GM18508 (cell line): ENCODE data around the gene RBM43.
"Not testable (repeated sequence)": the region's sequence is repeated elsewhere in the genome, so short reads cannot be mapped to it uniquely, and the experiment has no call there.

Experiments used
- ATAC-seq: cut with Tn5 transposase; IDR thresholded peaks from one replicate; pipeline ENCODE4 v1.9.1; 2021; ENCODE audit warnings: moderate number of reproducible peaks; ENCODE audit not compliant: insufficient read depth, unreplicated experiment

RBM43 gene

GRCh38 chr2:151261231-151261976 lies at the start of gene RBM43:
RBM43 (minus strand) TSS chr2:151261863; CDS start chr2:151261727, 136 bp downstream.
- peak; percentile 79 for ATAC-seq

DNA sequence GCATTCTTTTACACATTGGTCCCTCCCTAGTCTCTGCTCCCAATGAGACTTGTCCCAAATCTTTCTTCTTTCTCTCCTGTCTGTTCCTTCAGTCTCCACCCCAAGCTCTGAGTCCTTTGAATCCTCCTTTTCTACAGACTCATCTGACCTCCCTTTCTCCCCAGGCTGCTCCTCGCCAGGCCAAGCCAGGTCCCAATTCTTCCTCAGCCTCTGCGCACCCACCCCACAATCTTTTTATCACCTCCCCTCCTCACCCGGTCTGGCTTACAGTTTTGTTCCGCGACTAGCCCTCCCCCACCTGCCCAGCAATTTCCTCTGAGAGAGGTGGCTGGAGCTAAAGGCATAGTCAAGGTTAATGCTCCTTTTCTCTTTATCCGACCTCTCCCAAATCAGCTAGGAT lies 48.6 kb upstream of the RBM43 start:
- ATAC-seq, result not testable (repeated sequence)

GRCh38 chr2:151306621-151307020 lies 45.0 kb upstream of the RBM43 start:
- no peak for ATAC-seq

DNA sequence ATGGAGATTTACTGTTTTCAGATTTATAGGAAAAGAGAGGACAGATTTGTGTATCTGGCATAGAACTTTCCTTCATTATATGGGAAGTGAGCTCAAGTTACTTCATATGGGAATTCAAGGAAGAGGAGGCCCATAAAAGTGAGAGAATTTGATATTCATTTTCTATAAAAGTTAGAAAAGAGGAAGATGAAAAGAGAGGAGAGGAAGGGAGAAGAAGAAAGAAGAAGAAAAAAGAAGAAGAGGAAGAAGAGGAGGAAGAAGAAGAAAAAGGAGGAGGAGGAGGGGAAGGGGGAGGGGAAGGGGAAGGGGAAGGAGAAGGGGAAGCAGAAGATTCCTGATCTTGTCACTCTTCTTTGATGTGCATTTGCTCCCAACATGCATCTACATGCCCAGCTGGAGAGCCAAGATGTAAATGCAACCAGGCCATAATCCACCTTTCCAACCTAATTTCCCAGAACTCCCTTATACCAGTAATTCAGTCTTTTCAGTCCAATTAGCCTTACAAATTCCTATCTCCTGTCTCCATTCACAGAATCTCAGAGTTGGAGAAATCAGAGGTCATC lies 43.5 kb upstream of the RBM43 start:
- no peak for ATAC-seq

DNA sequence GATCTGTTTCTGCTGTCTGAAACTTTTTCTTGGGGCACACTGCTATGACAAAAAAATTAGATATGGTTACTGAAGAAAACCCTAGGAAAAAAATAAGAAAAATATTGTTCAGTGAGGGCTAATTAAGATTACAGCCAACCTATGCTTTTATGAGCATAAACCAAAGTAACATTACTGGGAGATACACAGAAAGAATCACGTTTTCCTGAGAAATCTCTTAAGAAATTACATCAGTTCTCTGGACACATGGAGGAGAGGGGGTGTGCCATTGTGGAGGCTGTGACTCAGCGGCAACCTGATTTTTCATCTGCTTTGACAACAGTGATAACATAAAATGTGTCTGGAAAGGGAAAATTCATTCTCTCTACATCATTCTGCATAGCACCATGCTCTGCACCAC lies 41.2 kb upstream of the RBM43 start:
- no peak for ATAC-seq

- no peak for ATAC-seq
Measured at GRCh38 chr2:151302404-151302803, 40.7 kb upstream of the RBM43 start.

DNA sequence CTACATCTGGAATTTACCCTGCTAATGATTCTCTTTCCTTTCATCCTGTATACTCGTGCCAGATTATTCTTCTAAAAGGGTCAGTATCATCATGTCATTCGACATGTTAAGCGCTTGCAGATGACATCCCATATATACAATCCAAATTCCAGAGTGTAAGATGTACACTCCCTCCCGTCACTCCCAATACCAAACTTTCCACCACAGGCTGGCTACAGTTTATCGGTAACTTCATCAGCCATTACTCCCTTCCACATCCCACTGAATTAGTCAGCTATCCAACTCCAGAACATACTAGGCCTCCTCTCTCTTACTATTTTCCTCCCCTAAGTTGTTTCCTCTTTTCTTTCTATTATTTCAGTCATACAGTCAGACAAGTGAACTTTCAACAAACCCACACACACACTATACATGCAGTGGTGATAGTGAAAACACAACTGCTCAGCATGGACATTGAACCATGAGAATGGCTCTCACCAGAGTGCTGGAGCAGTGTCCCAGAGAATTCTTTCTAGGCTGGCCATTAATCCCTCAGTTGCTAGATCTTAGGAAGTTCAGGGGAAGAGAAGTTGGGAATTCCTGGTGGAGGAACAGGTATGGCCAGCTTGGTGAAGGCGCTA lies 38.4 kb upstream of the RBM43 start:
- ATAC-seq, result no peak

DNA sequence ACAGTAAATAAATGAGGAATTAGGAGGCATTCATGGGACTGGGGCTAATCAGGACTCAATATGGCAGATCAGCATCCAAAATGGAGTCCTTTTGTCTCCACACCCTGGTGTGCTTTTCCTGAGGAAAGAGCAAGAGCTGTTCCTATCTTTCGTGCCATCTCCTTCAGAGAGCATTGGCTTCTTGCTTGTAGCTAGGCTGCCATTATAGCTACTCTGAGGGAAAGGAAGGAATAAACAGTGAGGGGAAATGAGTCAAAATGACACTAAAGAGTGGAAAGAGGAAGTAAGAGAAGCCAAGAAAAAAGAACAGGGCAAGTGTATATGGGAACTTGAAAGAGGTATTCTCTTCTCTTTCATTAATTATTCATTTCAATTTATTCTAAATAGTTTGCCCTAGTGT lies 36.2 kb upstream of the RBM43 start:
- peak; percentile 98 for ATAC-seq

- not testable (repeated sequence) for ATAC-seq
Measured at GRCh38 chr2:151295926-151296325, 34.3 kb upstream of the RBM43 start.

- ATAC-seq, result no peak
Measured at GRCh38 chr2:151292546-151292945, 30.9 kb upstream of the RBM43 start.

- no peak for ATAC-seq
Measured at GRCh38 chr2:151292141-151292540, 30.5 kb upstream of the RBM43 start.

DNA sequence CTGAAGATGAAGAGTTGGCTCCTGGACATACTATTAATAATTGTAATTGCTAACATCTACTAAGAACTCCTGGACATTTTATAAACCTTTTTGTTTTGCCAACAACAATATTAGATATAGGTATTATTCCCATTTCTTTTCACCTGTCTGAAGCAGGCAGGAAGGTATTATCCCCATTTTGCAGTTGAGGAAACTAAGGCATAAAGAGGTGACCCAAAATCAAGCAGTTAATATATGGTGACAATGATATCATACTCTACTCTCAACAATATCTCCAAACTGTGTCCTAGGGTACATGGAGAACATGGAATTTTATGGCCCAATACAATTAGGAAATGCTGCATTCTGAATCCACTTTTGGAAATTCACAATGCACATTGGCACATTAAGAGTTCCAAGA lies 29.6 kb upstream of the RBM43 start:
- ATAC-seq, result no peak

DNA sequence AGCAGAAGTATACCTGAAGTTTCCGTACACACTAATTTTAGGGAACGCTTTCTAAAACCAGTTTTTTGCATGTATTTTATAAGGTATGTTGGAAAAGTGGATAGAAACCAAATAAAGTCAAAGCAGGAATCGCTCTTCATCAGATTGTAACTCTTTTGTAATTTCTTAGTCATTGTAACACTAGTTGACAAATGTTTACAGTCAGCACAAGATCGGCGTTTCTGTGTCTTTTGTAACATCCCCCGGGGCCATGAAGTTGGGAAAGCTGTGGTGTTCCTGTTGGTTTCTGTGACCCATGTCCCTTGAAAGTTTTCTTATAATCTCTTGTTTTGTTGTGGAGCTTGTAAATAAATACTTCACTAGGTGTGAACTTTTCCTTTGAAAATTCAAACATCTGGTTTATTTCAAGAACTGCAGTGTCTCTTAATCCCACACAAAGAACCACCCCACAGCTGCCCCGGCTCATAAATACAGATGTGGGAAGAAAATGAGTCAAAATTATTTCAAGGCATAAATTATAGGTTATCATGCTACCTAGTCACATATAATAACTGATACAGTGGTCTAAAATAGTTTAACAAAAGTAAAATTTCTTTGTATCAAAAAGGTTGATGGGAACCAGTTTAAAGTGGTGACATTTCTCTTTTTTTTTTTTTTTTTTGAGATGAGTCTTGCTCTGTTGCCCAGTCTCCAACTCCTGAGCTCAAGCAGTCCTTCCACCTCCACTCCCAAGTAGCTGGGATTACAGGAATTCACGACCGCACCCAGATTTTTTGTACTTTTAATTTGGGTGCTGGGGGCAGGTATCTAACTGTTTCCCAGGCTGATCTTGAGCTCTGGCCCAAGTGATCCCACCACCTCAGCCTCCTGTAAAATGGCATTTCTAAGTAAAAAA lies 28.6 kb upstream of the RBM43 start:
- peak; percentile 17 for ATAC-seq

- ATAC-seq, result no peak
Measured at GRCh38 chr2:151287513-151288250, 26.0 kb upstream of the RBM43 start.

- no peak for ATAC-seq
Measured at GRCh38 chr2:151282401-151282800, 20.7 kb upstream of the RBM43 start.

DNA sequence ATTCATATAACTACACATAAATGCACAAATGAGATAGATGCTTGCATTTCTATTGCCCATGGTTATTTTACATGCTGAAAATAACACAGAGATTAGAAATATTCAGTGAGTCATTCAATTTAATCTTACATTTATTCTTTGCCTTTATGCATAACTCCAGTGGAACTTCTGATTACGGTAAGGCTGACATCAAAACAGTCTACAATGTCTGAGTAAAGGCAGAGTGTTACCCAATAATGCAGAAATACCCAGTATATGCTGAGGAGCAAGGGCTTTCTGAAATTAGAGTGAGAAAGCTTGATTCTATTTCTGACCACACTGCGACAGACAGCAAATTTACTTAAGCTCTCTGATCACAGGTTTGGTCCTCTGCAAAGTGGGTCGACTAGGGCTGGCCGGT lies 18.6 kb upstream of the RBM43 start:
- no peak for ATAC-seq

DNA sequence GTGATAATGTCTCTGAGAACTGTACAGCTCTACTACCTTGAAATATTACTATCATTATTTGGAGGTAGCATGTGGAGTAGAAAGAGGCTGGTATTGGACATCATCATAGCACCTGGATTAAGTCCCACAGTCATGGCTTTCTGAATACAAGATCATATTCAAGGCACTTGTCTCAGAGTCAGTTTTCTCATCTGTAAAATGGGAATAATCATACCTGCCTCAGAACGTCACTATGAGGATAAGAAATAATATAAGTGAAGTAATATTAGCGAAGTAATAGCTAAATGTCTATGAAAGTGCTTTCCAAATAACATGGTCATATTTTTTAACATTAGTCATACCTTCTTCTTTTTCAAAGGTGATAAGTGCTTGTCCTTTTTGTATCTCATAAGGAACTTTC lies 16.8 kb upstream of the RBM43 start:
- ATAC-seq, result no peak

DNA sequence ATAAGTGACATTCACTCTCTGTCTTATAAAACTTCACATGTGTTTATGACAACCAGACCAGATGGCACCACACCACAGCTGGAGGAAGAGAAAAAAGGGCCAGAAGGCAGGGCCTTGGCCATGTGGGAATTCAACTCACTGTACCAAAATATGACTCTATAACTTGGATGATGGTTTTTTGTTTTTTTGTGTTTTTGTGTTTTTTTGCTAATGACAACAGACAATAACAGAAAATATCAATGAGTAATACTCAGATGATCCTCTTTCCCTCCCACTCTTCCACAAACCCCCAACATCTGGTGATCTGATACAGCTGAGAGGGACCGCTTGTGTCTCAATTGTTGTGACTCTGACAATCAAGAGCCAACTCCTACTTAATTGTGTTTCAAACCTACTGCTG lies 15.4 kb upstream of the RBM43 start:
- no peak for ATAC-seq

DNA sequence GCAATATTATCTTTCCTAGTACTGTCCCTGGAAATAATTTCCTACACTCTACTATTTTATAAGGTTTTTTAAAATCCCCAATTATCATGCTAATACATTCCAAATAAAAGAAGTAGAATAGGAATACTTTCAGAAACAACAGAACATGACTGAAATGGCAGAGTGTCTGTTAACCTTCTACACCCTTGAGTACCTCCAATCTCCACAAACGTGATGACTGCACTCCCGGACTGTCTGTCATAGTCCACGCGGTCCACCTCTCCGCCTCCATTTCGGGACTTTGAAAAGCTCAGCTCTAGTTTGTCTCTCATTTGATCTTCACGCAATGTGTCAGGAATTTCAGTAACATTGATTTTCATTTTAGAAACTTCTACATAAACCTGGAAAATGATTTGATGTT lies 13.6 kb upstream of the RBM43 start:
- ATAC-seq, result no peak

DNA sequence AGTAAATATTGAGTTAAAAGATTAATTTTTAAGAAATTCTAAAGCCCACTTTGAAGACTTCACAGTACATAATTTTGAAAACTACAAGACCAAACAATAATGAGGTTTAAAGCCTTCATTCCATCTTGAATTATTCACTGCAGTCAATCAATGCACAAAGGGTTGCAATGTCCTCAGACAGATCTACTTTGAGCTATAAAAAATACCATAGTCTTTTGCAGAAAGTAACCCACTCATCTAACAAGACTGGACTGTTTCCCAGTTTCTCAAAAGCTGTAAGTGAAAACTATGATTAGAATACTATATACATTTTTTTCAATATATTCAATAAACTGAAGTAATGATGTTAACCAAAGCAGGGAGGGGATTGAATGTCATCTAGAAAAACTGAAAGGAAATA lies 10.2 kb upstream of the RBM43 start:
- no peak for ATAC-seq
